Panc1 (cell line): ENCODE measurements around the gene PTBP2. TPM values are rescaled to one million over a fixed set of nuclear protein-coding genes. Genes with fewer than 3 reads are reported as not detected.

Source experiments
- ATAC-seq: fragments of 200-7000 bp; cut with Tn5 transposase; 2 replicates; pipeline ENCODE4 v1.9.1; 2020; ENCODE audit warnings: mild to moderate bottlenecking, moderate library complexity
- BruUV-seq: library from RNA; stranded (reverse); fragments of 400-500 nt; replicated peaks from 2 replicates; lab custom pipeline; 2021; lab: Mats Ljungman, UMichigan
- CTCF ChIA-PET: fragments of 300-600 bp; sonication (Branson Sonifier 250); formaldehyde crosslinking; loops from one replicate; lab custom pipeline; 2022; ENCODE audit warnings: antibody characterized with exemption; lab: Charles Lee
- POLR2A ChIA-PET: fragments of 300-600 bp; sonication (Branson Sonifier 250); formaldehyde crosslinking; loops from one replicate; lab custom pipeline; 2022; ENCODE audit warnings: antibody characterized with exemption; lab: Charles Lee
- DNase-seq: peaks from one replicate; pipeline ENCODE4 v3.0.0-alpha.2; 2010; ENCODE audit warnings: low read depth, low spot score
- H3K27ac ChIP-seq: 2 replicates; pipeline ENCODE4 v1.5.1; 2011; ENCODE audit warnings: mild to moderate bottlenecking, low read length, inconsistent platforms
- H3K27me3 ChIP-seq: fragments of 200-500 bp; sonication (Bioruptor generic); 2 replicates; pipeline ENCODE4 v1.6.0; 2014; ENCODE audit warnings: low read length, inconsistent platforms; ENCODE audit not compliant: control insufficient read depth, insufficient read depth
- H3K36me3 ChIP-seq: fragments of 200-500 bp; sonication (Bioruptor generic); 2 replicates; pipeline ENCODE4 v1.5.1; 2014; ENCODE audit warnings: inconsistent platforms, mild to moderate bottlenecking, low read length, moderate library complexity; ENCODE audit not compliant: control insufficient read depth, insufficient read depth
- H3K4me1 ChIP-seq: 2 replicates; pipeline ENCODE4 v1.5.1; 2011; ENCODE audit warnings: inconsistent platforms, mild to moderate bottlenecking, low read length, moderate library complexity; ENCODE audit not compliant: control insufficient read depth, insufficient read depth
- H3K4me3 ChIP-seq, 2 experiments: 2 replicates each; pipeline ENCODE4 v1.5.1; 2011 to 2012; ENCODE audit warnings: low read depth in 2 of 2, low read length in 2 of 2, mild to moderate bottlenecking in 2 of 2, inconsistent platforms in 1 of 2, moderate library complexity in 1 of 2
- H3K9me3 ChIP-seq: fragments of 200-500 bp; sonication (Bioruptor generic); 2 replicates; pipeline ENCODE4 v1.5.1; 2014; ENCODE audit warnings: low read depth, mild to moderate bottlenecking, inconsistent platforms, low read length, moderate library complexity; ENCODE audit not compliant: control insufficient read depth, insufficient read depth
- POLR2AphosphoS5 ChIP-seq: IDR thresholded peaks from 2 replicates; pipeline ENCODE4 v1.6.1; 2012; ENCODE audit warnings: mild to moderate bottlenecking, low read depth, low read length, moderate library complexity
- REST ChIP-seq, 2 experiments: IDR thresholded peaks; 2 replicates each; pipeline ENCODE4 v1.6.1; 2011 to 2012; ENCODE audit warnings: low read depth in 2 of 2, control low read depth in 1 of 2, low read length in 1 of 2, mild to moderate bottlenecking in 1 of 2, moderate library complexity in 1 of 2; ENCODE audit not compliant: insufficient read depth in 1 of 2
- SIN3A ChIP-seq: IDR thresholded peaks from 2 replicates; pipeline ENCODE4 v1.6.1; 2012; ENCODE audit warnings: low read depth, mild to moderate bottlenecking, low read length, moderate library complexity, borderline replicate concordance; ENCODE audit not compliant: insufficient read depth
- TCF7L2 ChIP-seq: IDR thresholded peaks from 2 replicates; pipeline ENCODE4 v1.6.1; 2011; ENCODE audit warnings: mild to moderate bottlenecking, low read depth, low read length, inconsistent platforms
- in situ Hi-C: cut with HindIII; loops from 2 replicates; pipeline ENCODE4 v1.10.0; 2016; ENCODE audit warnings: low sequenced_read_pairs, low pct_unique_long_range_greater_than_20kb
- intact Hi-C: fragments of 100-400 bp; cut with micrococcal nuclease; formaldehyde crosslinking; loops from one replicate; pipeline ENCODE4 v1.10.0; 2022; ENCODE audit not compliant: unreplicated experiment
- total RNA-seq: library from RNA; stranded (reverse); gene quantifications from one replicate; pipeline ENCODE4 v1.2.1, GENCODE V29; 2021; ENCODE audit not compliant: unreplicated experiment
- TF ChIP-seq, protein P1 (sequence below): fragments of 450-650 bp; IDR thresholded peaks from 2 replicates; pipeline ENCODE4 v1.5.1; 2017; ENCODE audit warnings: mild to moderate bottlenecking

The PTBP2 gene
- total RNA-seq, 1 experiment from 2014 or later, result 12.9 TPM

DNA sequence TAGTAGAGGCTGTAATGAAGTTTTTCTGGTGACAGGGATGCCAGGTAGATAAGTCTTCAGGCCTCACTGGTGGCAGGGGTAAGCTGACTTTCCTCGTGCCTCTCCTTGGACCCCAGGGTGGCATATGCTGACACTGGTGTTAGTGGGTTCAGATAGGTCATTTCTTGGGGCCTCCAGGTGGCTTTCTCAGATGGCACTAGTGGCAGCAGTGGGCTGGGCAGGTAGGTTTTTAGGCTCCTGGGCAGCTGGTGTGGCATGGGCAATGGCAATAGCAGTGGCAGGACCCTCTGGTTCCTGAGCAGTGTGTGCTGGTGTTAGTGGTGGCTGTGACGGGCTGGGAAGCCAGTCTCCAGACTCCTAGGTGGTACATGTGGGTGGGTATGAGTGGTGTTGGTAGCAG, 140.3 kb downstream of the PTBP2 start:
- DNase-seq (no peak), ATAC-seq (no peak)
- Histone ChIP-seq H3K36me3 (no peaks in the 10 kb centered on the region), H3K27ac (no peak overlapping the region), H3K4me1 (no peaks in the 10 kb centered on the region), H3K4me3 (no peak overlapping the region), H3K27me3 (no peaks in the 10 kb centered on the region), H3K9me3 (no peaks in the 10 kb centered on the region)
- ChIA-PET CTCF (no interaction called here), POLR2A (no interaction called here)
- TF ChIP-seq POLR2AphosphoS5, result no peak
- no peak for TF ChIP-seq REST (IDR thresholded peaks at IDR 0.05; ENCODE audit: insufficient read depth in 1 of 2, low read depth in 2 of 2, low read length in 1 of 2)
- BruUV-seq, result no TSS peak
- intact Hi-C loops (no loop called here), in situ Hi-C loops (no loop called here)

- in situ Hi-C loops, result no loop called here
These were observed 141.9 kb downstream of the PTBP2 start for GRCh38 chr1:96863449-96863848.

More at GRCh38 chr1:96863449-96863848, 141.9 kb downstream of the PTBP2 start:
- no peak overlapping the region for H3K27ac ChIP-seq
- no peaks in the 10 kb centered on the region for H3K36me3 ChIP-seq
- ChIA-PET CTCF (no interaction called here), POLR2A (no interaction called here)
- intact Hi-C loops, result no loop called here
- ATAC-seq, result no peak
- H3K4me1 ChIP-seq, result no peaks in the 10 kb centered on the region
- no peaks in the 10 kb centered on the region for H3K27me3 ChIP-seq
- no peak overlapping the region for H3K4me3 ChIP-seq
- BruUV-seq, result no TSS peak
- no peak for DNase-seq
- TF ChIP-seq POLR2AphosphoS5, result no peak
- no peak for TF ChIP-seq REST (IDR thresholded peaks at IDR 0.05; ENCODE audit: insufficient read depth in 1 of 2, low read depth in 2 of 2, low read length in 1 of 2)
- TF ChIP-seq, protein P1, sequence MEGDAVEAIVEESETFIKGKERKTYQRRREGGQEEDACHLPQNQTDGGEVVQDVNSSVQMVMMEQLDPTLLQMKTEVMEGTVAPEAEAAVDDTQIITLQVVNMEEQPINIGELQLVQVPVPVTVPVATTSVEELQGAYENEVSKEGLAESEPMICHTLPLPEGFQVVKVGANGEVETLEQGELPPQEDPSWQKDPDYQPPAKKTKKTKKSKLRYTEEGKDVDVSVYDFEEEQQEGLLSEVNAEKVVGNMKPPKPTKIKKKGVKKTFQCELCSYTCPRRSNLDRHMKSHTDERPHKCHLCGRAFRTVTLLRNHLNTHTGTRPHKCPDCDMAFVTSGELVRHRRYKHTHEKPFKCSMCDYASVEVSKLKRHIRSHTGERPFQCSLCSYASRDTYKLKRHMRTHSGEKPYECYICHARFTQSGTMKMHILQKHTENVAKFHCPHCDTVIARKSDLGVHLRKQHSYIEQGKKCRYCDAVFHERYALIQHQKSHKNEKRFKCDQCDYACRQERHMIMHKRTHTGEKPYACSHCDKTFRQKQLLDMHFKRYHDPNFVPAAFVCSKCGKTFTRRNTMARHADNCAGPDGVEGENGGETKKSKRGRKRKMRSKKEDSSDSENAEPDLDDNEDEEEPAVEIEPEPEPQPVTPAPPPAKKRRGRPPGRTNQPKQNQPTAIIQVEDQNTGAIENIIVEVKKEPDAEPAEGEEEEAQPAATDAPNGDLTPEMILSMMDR, result no peak
- TF ChIP-seq TCF7L2, result no peak
- TF ChIP-seq SIN3A, result no peak
- H3K9me3 ChIP-seq, result no peaks in the 10 kb centered on the region
